Spleen (tissue), 11 donors: Measurements from ENCODE around the gene PGLYRP2. TPM values are rescaled to one million over a fixed set of nuclear protein-coding genes. Genes with fewer than 3 reads are reported as not detected.

Experiments used
- DNase-seq: peaks from one replicate; pipeline ENCODE4 v3.0.0-alpha.2; 2020
- H3K27ac ChIP-seq, 8 donors: fragments of 200-600 bp; sonication (generic) in 7 of 8; 1 replicate in 4 of 8; 2 replicates in 4 of 8; pipeline versions ENCODE4 v1.5.0 to v1.8.0; 2016 to 2021; ENCODE audit warnings: inconsistent platforms in 4 of 8, mild to moderate bottlenecking in 4 of 8, moderate library complexity in 1 of 8
- H3K27me3 ChIP-seq, 7 donors: fragments of 200-600 bp; sonication (generic) in 6 of 7; replicated peaks in 1 of 7; 1 replicate in 4 of 7; 2 replicates in 3 of 7; pipeline versions ENCODE4 v1.5.0 to v1.8.0; 2016 to 2021; ENCODE audit warnings: inconsistent platforms in 3 of 7, mild to moderate bottlenecking in 1 of 7
- H3K36me3 ChIP-seq, 6 donors: fragments of 200-600 bp; sonication (generic) in 5 of 6; 1 replicate in 4 of 6; 2 replicates in 2 of 6; pipeline versions ENCODE4 v1.5.0 to v1.8.0; 2016 to 2021; ENCODE audit warnings: inconsistent platforms in 2 of 6
- H3K4me1 ChIP-seq, 6 donors: fragments of 200-600 bp; sonication (generic) in 5 of 6; 1 replicate in 3 of 6; 2 replicates in 3 of 6; pipeline versions ENCODE4 v1.5.0 to v1.8.0; 2016 to 2021; ENCODE audit warnings: inconsistent platforms in 3 of 6
- H3K4me3 ChIP-seq, 8 donors: fragments of 200-600 bp; sonication (generic) in 7 of 8; 1 replicate in 4 of 8; 2 replicates in 4 of 8; pipeline versions ENCODE4 v1.5.0 to v1.8.0; 2016 to 2021; ENCODE audit warnings: inconsistent platforms in 4 of 8, mild to moderate bottlenecking in 4 of 8, moderate library complexity in 2 of 8
- H3K9me3 ChIP-seq, 8 donors: fragments of 200-600 bp; sonication (generic) in 7 of 8; 1 replicate in 4 of 8; 2 replicates in 4 of 8; pipeline versions ENCODE4 v1.5.0 to v1.8.0; 2016 to 2021; ENCODE audit warnings: inconsistent platforms in 4 of 8
- CTCF ChIP-seq, 11 experiments: fragments of 200-600 bp in 7 of 11; fragments of 450-650 bp in 4 of 11; sonication (generic) in 4 of 11; IDR thresholded peaks in 8 of 11; conservative IDR thresholded peaks in 3 of 11; 1 replicate in 7 of 11; 2 replicates in 4 of 11; pipeline versions ENCODE4 v1.4.0 to v1.8.0; 2016 to 2021; ENCODE audit warnings: antibody characterized with exemption in 11 of 11, inconsistent platforms in 4 of 11, mild to moderate bottlenecking in 1 of 11
- POLR2A ChIP-seq, 3 donors: fragments of 450-650 bp; IDR thresholded peaks; one replicate each; pipeline ENCODE4 v1.5.1; 2017; ENCODE audit warnings: antibody characterized with exemption in 3 of 3, mild to moderate bottlenecking in 1 of 3
- POLR2AphosphoS5 ChIP-seq, 3 donors: sonication (generic); formaldehyde crosslinking; IDR thresholded peaks; one replicate each; pipeline ENCODE4 v1.5.1; 2017; ENCODE audit warnings: antibody characterized with exemption in 3 of 3
- WGBS, 5 donors: extraction: QIAGEN DNeasy Blood & Tissue Kit in 3 of 5; methylation state at CpG; one replicate each; pipeline versions ENCODE4 v1.1.5 to v1.1.7; 2013 to 2018; 5-methylcytosine and 5-hydroxymethylcytosine counted together
- intact Hi-C: fragments of 100-400 bp; cut with DNase I; formaldehyde crosslinking; loops from one replicate; pipeline ENCODE4 v1.15.0; 2023; ENCODE audit warnings: low total_unique reads
- polyA plus RNA-seq, 3 donors: library from polyadenylated mRNA; stranded (reverse); fragments of 200-250 nt; gene quantifications; one replicate each; pipeline ENCODE4 v1.2.1, GENCODE V29; 2013
- total RNA-seq, 7 donors: library from RNA; depleted of rRNA in 3 of 7; stranded (reverse); fragments of >200 nt in 3 of 7; fragmentation: NEBNext Ultra II Directional in 4 of 7; extraction: Animal tissue kit (Norgen Biotek cat#: 25700) in 4 of 7; gene quantifications; one replicate each; pipeline versions ENCODE4 v1.1.0 to v1.2.1, GENCODE V29; 2016 to 2021
- donor health status: healthy with polysubstance abuse.
- donor health status: DM: no; HTN: no; CAD: no; lungs with moderate emphysema.
- donor health status: DM: no; HTN: no; CAD: no.
- donor health status: Bipolar disorder and iron deficiency.
- donor health status: healthy.
- donor health status: DM: no; HTN: no; CAD: no.
- donor health status: DM: yes; HTN: yes; CAD: no.

The PGLYRP2 gene
- total and polyA plus RNA-seq, 10 donors = 0.02 to 0.16 (median 0.08) TPM; not detected in 6

GRCh38 chr19:15441317-15441716 lies 38.0 kb downstream of the PGLYRP2 start:
- 49 to 89% (median 68%) methylated on average over 3 of the region's 3 CpGs for WGBS, 5 donors
- no peak for DNase-seq
- TF ChIP-seq POLR2AphosphoS5 (IDR thresholded peaks at IDR 0.05) (no peak), CTCF (IDR thresholded peaks at IDR 0.05 in 8 of 11, conservative IDR thresholded peaks at IDR 0.05 in 3 of 11) (no peak), POLR2A (IDR thresholded peaks at IDR 0.05) (no peak)
- peaks cover 0 to 50% (median 4%) of the 10 kb centered on the region in 6 donors for H3K36me3 ChIP-seq
- H3K4me3 ChIP-seq = no peak overlapping the region
- peaks cover 0 to 2% (median 0%) of the 10 kb centered on the region in 6 donors for H3K4me1 ChIP-seq
- no peaks in the 10 kb centered on the region for H3K9me3 ChIP-seq
- intact Hi-C loops = no loop called here
- peak overlapping the region in 1 of 8 donors; percentile 30 for H3K27ac ChIP-seq
- H3K27me3 ChIP-seq = no peaks in the 10 kb centered on the region

GRCh38 chr19:15439821-15440641 lies 39.3 kb downstream of the PGLYRP2 start:
- peaks cover 0 to 38% (median 0%) of the 10 kb centered on the region in 6 donors for H3K36me3 ChIP-seq
- intact Hi-C loops = no loop called here
- no peaks in the 10 kb centered on the region for H3K4me1 ChIP-seq
- TF ChIP-seq POLR2A (IDR thresholded peaks at IDR 0.05) (no peak), POLR2AphosphoS5 (IDR thresholded peaks at IDR 0.05) (no peak), CTCF (IDR thresholded peaks at IDR 0.05 in 8 of 11, conservative IDR thresholded peaks at IDR 0.05 in 3 of 11) (no peak)
- H3K9me3 ChIP-seq = no peaks in the 10 kb centered on the region
- H3K4me3 ChIP-seq = no peak overlapping the region
- H3K27ac ChIP-seq = no peak overlapping the region
- DNase-seq = no peak
- no peaks in the 10 kb centered on the region for H3K27me3 ChIP-seq
- 89 to 95% (median 93%) methylated on average over 19 to 38 of the region's 38 CpGs for WGBS, 5 donors

GRCh38 chr19:15439078-15439799 lies 40.1 kb downstream of the PGLYRP2 start:
- Histone ChIP-seq H3K9me3 (no peaks in the 10 kb centered on the region), H3K27me3 (no peaks in the 10 kb centered on the region), H3K4me3 (no peak overlapping the region), H3K27ac (no peak overlapping the region), H3K36me3 (peaks cover 0 to 30% (median 0%) of the 10 kb centered on the region in 6 donors), H3K4me1 (no peaks in the 10 kb centered on the region)
- WGBS, 5 donors = 68 to 79% (median 75%) methylated on average over 16 to 25 of the region's 25 CpGs
- TF ChIP-seq POLR2AphosphoS5 (IDR thresholded peaks at IDR 0.05) = no peak
- TF ChIP-seq CTCF (IDR thresholded peaks at IDR 0.05 in 8 of 11, conservative IDR thresholded peaks at IDR 0.05 in 3 of 11) = no peak
- DNase-seq = no peak
- intact Hi-C loops = no loop called here

GRCh38 chr19:15438577-15438976 lies 40.7 kb downstream of the PGLYRP2 start:
- Histone ChIP-seq H3K27me3 (no peaks in the 10 kb centered on the region), H3K9me3 (no peaks in the 10 kb centered on the region), H3K4me1 (peaks cover 2 to 3% (median 2%) of the 10 kb centered on the region in 6 donors), H3K27ac (no peak overlapping the region), H3K4me3 (no peak overlapping the region), H3K36me3 (peaks cover 0 to 30% (median 0%) of the 10 kb centered on the region in 6 donors)
- no peak for DNase-seq
- 94 to 97% (median 95%) methylated on average over 8 to 27 of the region's 27 CpGs for WGBS, 5 donors
- intact Hi-C loops = no loop called here
- no peak for TF ChIP-seq POLR2AphosphoS5 (IDR thresholded peaks at IDR 0.05)
- TF ChIP-seq CTCF (IDR thresholded peaks at IDR 0.05 in 8 of 11, conservative IDR thresholded peaks at IDR 0.05 in 3 of 11) = no peak
- TF ChIP-seq POLR2A (IDR thresholded peaks at IDR 0.05) = no peak
